ENCODE measurements around the gene SYNDIG1L. TPM values are rescaled to one million over a fixed set of nuclear protein-coding genes. Genes with fewer than 3 reads are reported as not detected.

Gene SYNDIG1L
- total and polyA plus RNA-seq, 2 of the 8 experiments (the other 6 are each of a cell fraction or from before 2014, with no cell fraction given): 3.0 to 3.2 TPM

- Histone ChIP-seq H3K36me3 (ENCODE audit: control insufficient read depth in 2 of 4, insufficient read depth in 4 of 4, low read length in 3 of 4) (no peaks in the 10 kb centered on the region), H2AK5ac (ENCODE audit: low read depth, low read length) (no peak overlapping the region), H2AFZ (ENCODE audit: low read length) (no peak overlapping the region), H2BK120ac (replicated peaks; ENCODE audit: low read depth, low read length) (no peak overlapping the region), H3K27ac (ENCODE audit: low read depth, low read length) (no peak overlapping the region), H3K23ac (ENCODE audit: insufficient read length) (no peak overlapping the region), H2BK20ac (ENCODE audit: low read length) (no peak overlapping the region), H3K4me2 (ENCODE audit: insufficient read depth in 1 of 2, low read depth in 2 of 2, low read length in 2 of 2) (no peak overlapping the region), H3K4me3 (ENCODE audit: extremely low read depth in 1 of 4, insufficient read depth in 2 of 4, low read depth in 3 of 4, low read length in 4 of 4) (no peak overlapping the region), H3K79me2 (ENCODE audit: control insufficient read depth in 1 of 2, insufficient read depth in 2 of 2, low read length in 2 of 2) (no peaks in the 10 kb centered on the region), H3K4ac (replicated peaks; ENCODE audit: insufficient read length, low read depth, low read length) (no peak overlapping the region), H2BK15ac (ENCODE audit: low read length) (no peak overlapping the region), H4K20me1 (replicated peaks in 1 of 2; ENCODE audit: control insufficient read depth in 1 of 2, insufficient read depth in 2 of 2, low read length in 2 of 2) (no peaks in the 10 kb centered on the region), H3K23me2 (ENCODE audit: low read depth, low read length) (no peaks in the 10 kb centered on the region), H2BK5ac (ENCODE audit: low read depth, low read length) (no peak overlapping the region), H3K9ac (replicated peaks in 1 of 4; ENCODE audit: extremely low read depth in 1 of 4, low read depth in 3 of 4, low read length in 3 of 4) (no peak overlapping the region), H3K18ac (ENCODE audit: extremely low read depth, low read length) (no peak overlapping the region; the same call in 1 of the 2 replicates), H3K27me3 (replicated peaks in 1 of 4; ENCODE audit: control insufficient read depth in 3 of 4, extremely low read depth in 1 of 4, insufficient read depth in 3 of 4, low read length in 3 of 4) (peaks cover 0 to 2% (median 0%) of the 10 kb centered on the region in 4 experiments; a peak in 1 of 7 replicates), H4K8ac (ENCODE audit: extremely low read depth, insufficient read depth, low read length) (peak overlapping the region; percentile 46), H3K9me3 (ENCODE audit: insufficient read depth in 2 of 2, low read depth in 1 of 2, low read length in 1 of 2) (no peaks in the 10 kb centered on the region), H3K56ac (replicated peaks; ENCODE audit: insufficient read length, low read depth, low read length) (no peak overlapping the region), H4K5ac (ENCODE audit: insufficient read length, low read depth, low read length) (no peak overlapping the region), H2BK12ac (ENCODE audit: low read depth, low read length) (no peak overlapping the region), H3K4me1 (replicated peaks in 1 of 4; ENCODE audit: control insufficient read depth in 3 of 4, insufficient read depth in 4 of 4, low read length in 3 of 4) (peaks cover 0 to 4% (median 0%) of the 10 kb centered on the region in 4 experiments; a peak in 3 of 7 replicates), H3K79me1 (ENCODE audit: low read depth, low read length) (no peaks in the 10 kb centered on the region), H3K14ac (ENCODE audit: insufficient read length) (no peak overlapping the region), H4K91ac (replicated peaks; ENCODE audit: insufficient read length, low read length) (no peak overlapping the region)
- ChIA-PET CTCF (ENCODE audit: partially characterized antibody) (interaction anchor here (0.7 to 3.0 kb wide), 7 partner anchors 12 to 113 kb away, joined by 3 to 11 read pairs (median 3); no protein-coding TSS in a partner anchor), POLR2A (ENCODE audit: partially characterized antibody) (interaction anchor here (0.6 to 1.4 kb wide), 4 partner anchors 40 to 93 kb away, joined by 3 to 4 read pairs (median 3); partner anchors contain the start of genes ABCD4 and VRTN)
- DNase-seq (ENCODE audit: low read depth in 1 of 2, low spot score in 2 of 2) (no peak), FAIRE-seq (no peak)
- WGBS, 2 experiments (ENCODE audit: extremely low coverage in 1 of 2, insufficient coverage in 1 of 2, insufficient read length in 1 of 2, insufficient replicate concordance in 2 of 2, low coverage in 1 of 2, low lambda C conversion rate in 2 of 2, missing lambda C conversion rate in 1 of 2): 90% methylated on average over 4 of the region's 4 CpGs; no CpG with 5 or more reads in 1 of the 2 experiments
- TF ChIP-seq NRF1 (IDR thresholded peaks at IDR 0.05; ENCODE audit: low read depth, low read length): no peak
- no peak for TF ChIP-seq POLR2A (IDR thresholded peaks at IDR 0.05; ENCODE audit: control extremely low read depth in 1 of 2, low read depth in 2 of 2, low read length in 2 of 2)
- no peak for TF ChIP-seq ASH2L (IDR thresholded peaks at IDR 0.05; ENCODE audit: low read length)
- TF ChIP-seq CTBP2 (IDR thresholded peaks at IDR 0.05; ENCODE audit: borderline replicate concordance, insufficient read depth, insufficient read length, low read length): no peak
- no peak for TF ChIP-seq TBP (IDR thresholded peaks at IDR 0.05; ENCODE audit: low read depth, low read length)
- TF ChIP-seq ATF2 (IDR thresholded peaks at IDR 0.05; ENCODE audit: low read length): no peak
- no peak for TF ChIP-seq EP300 (IDR thresholded peaks at IDR 0.05; ENCODE audit: borderline replicate concordance in 1 of 2, low read depth in 2 of 2, low read length in 2 of 2)
- TF ChIP-seq GTF2F1 (IDR thresholded peaks at IDR 0.05; ENCODE audit: borderline replicate concordance, low read depth, low read length): no peak
- TF ChIP-seq KDM5A (IDR thresholded peaks at IDR 0.05; ENCODE audit: low read length): no peak
- TF ChIP-seq ZNF274 (IDR thresholded peaks at IDR 0.05; ENCODE audit: borderline replicate concordance, extremely low read depth, low read length): no peak
Measured at GRCh38 chr14:74395094-74395493, 30.9 kb downstream of the SYNDIG1L start.

All from H1 (cell line).